D721Med (cell line): Measurements from ENCODE around the gene SECISBP2.

Experiments
- DNase-seq: peaks from one replicate; pipeline ENCODE4 v3.0.0; 2011; ENCODE audit warnings: low spot score; ENCODE audit not compliant: insufficient read length
- FAIRE-seq: peaks from 2 replicates; lab custom pipeline; 2011; peaks lifted over from hg19 to GRCh38; lab: Jason Lieb, UNC
- CTCF ChIP-seq: IDR thresholded peaks from 2 replicates; pipeline ENCODE4 v1.5.1; 2012; ENCODE audit warnings: mild to moderate bottlenecking, control low read depth; ENCODE audit not compliant: insufficient read depth; ENCODE audit errors: missing control alignments

Gene SECISBP2

GRCh38 chr9:89311346-89312221, 6.7 kb upstream of the SECISBP2 start:
- no peak for FAIRE-seq
- no peak for DNase-seq

GRCh38 chr9:89312222-89312571, 6.1 kb upstream of the SECISBP2 start:
- DNase-seq (no peak), FAIRE-seq (no peak)
- TF ChIP-seq CTCF, result no peak

More at GRCh38 chr9:89311346-89312221, 6.7 kb upstream of the SECISBP2 start:
- TF ChIP-seq CTCF, result no peak

GRCh38 chr9:89313842-89314241, 4.5 kb upstream of the SECISBP2 start:
- no peak for TF ChIP-seq CTCF
- DNase-seq, result no peak
- no peak for FAIRE-seq

- no peak for FAIRE-seq
- TF ChIP-seq CTCF, result no peak
- no peak for DNase-seq
Measured at GRCh38 chr9:89314955-89315354, 3.3 kb upstream of the SECISBP2 start.

GRCh38 chr9:89315482-89315881, 2.8 kb upstream of the SECISBP2 start:
- FAIRE-seq (no peak), DNase-seq (no peak)
- no peak for TF ChIP-seq CTCF

GRCh38 chr9:89317282-89317681, 1.0 kb upstream of the SECISBP2 start:
- FAIRE-seq (no peak), DNase-seq (no peak)
- TF ChIP-seq CTCF, result no peak
